ENCODE measurements around the gene NLRC3.

The NLRC3 gene

GRCh38 chr16:3598236-3598635, 21.0 kb upstream of the NLRC3 start:
- Histone ChIP-seq H3K36me3 (ENCODE audit: control insufficient read depth, insufficient read depth, low read length) (peaks cover 38% of the 10 kb centered on the region), H3K4me1 (ENCODE audit: control insufficient read depth, insufficient read depth, low read length) (no peaks in the 10 kb centered on the region), H3K9me3 (ENCODE audit: control insufficient read depth, low read length) (no peaks in the 10 kb centered on the region), H3K4me3 (ENCODE audit: insufficient read depth, low read depth, low read length) (no peak overlapping the region), H3K27ac (ENCODE audit: insufficient read depth, low read depth, low read length, poor library complexity, severe bottlenecking) (no peak overlapping the region), H3K27me3 (ENCODE audit: control insufficient read depth, insufficient read depth, low read length, poor library complexity, severe bottlenecking) (no peaks in the 10 kb centered on the region)
- 94 to 96% methylated on average over 12 of the region's 12 CpGs for WGBS, 2 experiments

- peaks cover 35% of the 10 kb centered on the region for H3K36me3 ChIP-seq (ENCODE audit: control insufficient read depth, insufficient read depth, low read length)
- WGBS, 2 experiments, result 94 to 98% methylated on average over 17 of the region's 17 CpGs
- H3K4me3 ChIP-seq (ENCODE audit: insufficient read depth, low read depth, low read length), result no peak overlapping the region
- no peak overlapping the region for H3K27ac ChIP-seq (ENCODE audit: insufficient read depth, low read depth, low read length, poor library complexity, severe bottlenecking)
- no peaks in the 10 kb centered on the region for H3K4me1 ChIP-seq (ENCODE audit: control insufficient read depth, insufficient read depth, low read length)
- H3K27me3 ChIP-seq (ENCODE audit: control insufficient read depth, insufficient read depth, low read length, poor library complexity, severe bottlenecking), result no peaks in the 10 kb centered on the region
- no peaks in the 10 kb centered on the region for H3K9me3 ChIP-seq (ENCODE audit: control insufficient read depth, low read length)
Observed at GRCh38 chr16:3597676-3598075, 20.5 kb upstream of the NLRC3 start.

GRCh38 chr16:3597226-3597625, 20.0 kb upstream of the NLRC3 start:
- no peaks in the 10 kb centered on the region for H3K9me3 ChIP-seq (ENCODE audit: control insufficient read depth, low read length)
- H3K27ac ChIP-seq (ENCODE audit: insufficient read depth, low read depth, low read length, poor library complexity, severe bottlenecking), result no peak overlapping the region
- no peaks in the 10 kb centered on the region for H3K4me1 ChIP-seq (ENCODE audit: control insufficient read depth, insufficient read depth, low read length)
- WGBS, 2 experiments, result 95 to 96% methylated on average over 10 of the region's 10 CpGs
- H3K4me3 ChIP-seq (ENCODE audit: insufficient read depth, low read depth, low read length), result no peak overlapping the region
- peaks cover 32% of the 10 kb centered on the region for H3K36me3 ChIP-seq (ENCODE audit: control insufficient read depth, insufficient read depth, low read length)
- H3K27me3 ChIP-seq (ENCODE audit: control insufficient read depth, insufficient read depth, low read length, poor library complexity, severe bottlenecking), result no peaks in the 10 kb centered on the region

- Histone ChIP-seq H3K4me1 (ENCODE audit: control insufficient read depth, insufficient read depth, low read length) (no peaks in the 10 kb centered on the region), H3K4me3 (ENCODE audit: insufficient read depth, low read depth, low read length) (no peak overlapping the region), H3K27me3 (ENCODE audit: control insufficient read depth, insufficient read depth, low read length, poor library complexity, severe bottlenecking) (no peaks in the 10 kb centered on the region), H3K36me3 (ENCODE audit: control insufficient read depth, insufficient read depth, low read length) (peaks cover 27% of the 10 kb centered on the region), H3K27ac (ENCODE audit: insufficient read depth, low read depth, low read length, poor library complexity, severe bottlenecking) (no peak overlapping the region), H3K9me3 (ENCODE audit: control insufficient read depth, low read length) (no peaks in the 10 kb centered on the region)
- 95 to 96% methylated on average over 27 of the region's 27 CpGs for WGBS, 2 experiments
Observed at GRCh38 chr16:3596101-3596861, 19.1 kb upstream of the NLRC3 start.

- Histone ChIP-seq H3K9me3 (ENCODE audit: control insufficient read depth, low read length) (no peaks in the 10 kb centered on the region), H3K4me1 (ENCODE audit: control insufficient read depth, insufficient read depth, low read length) (no peaks in the 10 kb centered on the region), H3K27ac (ENCODE audit: insufficient read depth, low read depth, low read length, poor library complexity, severe bottlenecking) (no peak overlapping the region), H3K4me3 (ENCODE audit: insufficient read depth, low read depth, low read length) (no peak overlapping the region), H3K36me3 (ENCODE audit: control insufficient read depth, insufficient read depth, low read length) (peaks cover 20% of the 10 kb centered on the region), H3K27me3 (ENCODE audit: control insufficient read depth, insufficient read depth, low read length, poor library complexity, severe bottlenecking) (no peaks in the 10 kb centered on the region)
- 92 to 95% methylated on average over 19 of the region's 19 CpGs for WGBS, 2 experiments
Observed at GRCh38 chr16:3595521-3596021, 18.4 kb upstream of the NLRC3 start.

DNA sequence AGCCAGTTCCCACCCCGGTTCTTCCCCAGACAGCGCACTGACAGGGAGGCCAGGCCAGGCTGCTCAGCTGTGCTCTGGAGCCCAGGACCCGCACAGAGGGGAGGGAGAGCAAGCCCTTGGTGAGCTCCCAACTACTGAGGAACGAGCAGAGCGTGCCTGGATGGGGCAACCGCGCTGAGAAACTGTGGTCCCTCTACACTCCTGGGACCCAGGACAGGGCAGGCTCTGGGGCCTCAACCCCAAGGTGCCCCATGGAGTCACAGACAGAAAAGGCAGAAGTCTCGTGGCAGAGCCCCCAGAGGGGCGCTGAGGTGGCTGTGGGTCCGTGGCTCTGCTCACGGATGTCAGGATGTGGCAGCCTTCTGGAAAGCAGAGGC, 17.9 kb upstream of the NLRC3 start:
- Histone ChIP-seq H3K4me1 (ENCODE audit: control insufficient read depth, insufficient read depth, low read length) (no peaks in the 10 kb centered on the region), H3K4me3 (ENCODE audit: insufficient read depth, low read depth, low read length) (no peak overlapping the region), H3K9me3 (ENCODE audit: control insufficient read depth, low read length) (no peaks in the 10 kb centered on the region), H3K27me3 (ENCODE audit: control insufficient read depth, insufficient read depth, low read length, poor library complexity, severe bottlenecking) (no peaks in the 10 kb centered on the region), H3K27ac (ENCODE audit: insufficient read depth, low read depth, low read length, poor library complexity, severe bottlenecking) (no peak overlapping the region), H3K36me3 (ENCODE audit: control insufficient read depth, insufficient read depth, low read length) (peaks cover 15% of the 10 kb centered on the region)
- 90 to 94% methylated on average over 11 of the region's 11 CpGs for WGBS, 2 experiments

DNA sequence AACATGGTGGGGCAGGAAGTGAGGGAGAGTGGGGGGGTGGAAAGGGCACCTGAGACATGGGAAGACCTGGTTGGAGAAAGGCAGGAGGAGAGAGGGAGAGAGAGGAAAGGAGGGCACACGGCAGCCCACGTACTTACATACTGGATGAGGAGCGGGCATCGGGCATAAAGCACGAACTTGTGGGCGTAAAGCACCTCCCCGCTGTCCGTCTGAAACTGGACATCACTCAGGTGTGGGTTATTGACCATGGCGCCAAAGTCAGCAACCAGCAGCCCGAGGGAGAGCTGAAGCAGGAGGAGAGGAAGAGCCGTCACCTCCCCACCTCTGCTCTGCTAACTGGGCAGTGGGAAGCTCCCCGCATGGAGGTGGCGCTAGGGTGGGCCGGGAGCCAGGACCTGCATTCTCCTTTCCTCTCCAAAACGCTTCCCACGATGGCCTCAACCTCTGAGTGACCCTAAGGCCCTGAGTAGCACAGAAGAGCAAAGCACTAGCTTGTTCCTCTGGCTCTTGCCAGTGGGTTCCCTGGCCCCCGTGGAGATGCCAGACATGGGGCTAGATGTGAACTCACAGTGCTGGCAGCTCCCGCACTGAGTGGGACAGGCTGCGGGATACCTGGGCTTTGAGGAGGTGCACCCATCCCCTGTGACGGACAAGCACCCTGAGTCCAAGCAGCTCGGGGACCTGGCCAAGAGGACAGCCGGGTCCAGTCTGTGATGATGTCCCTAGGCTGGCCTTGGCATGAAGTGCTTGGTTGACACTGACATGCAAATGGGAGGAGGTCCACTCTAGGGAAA, 17.3 kb upstream of the NLRC3 start:
- H3K9me3 ChIP-seq (ENCODE audit: control insufficient read depth, low read length), result no peaks in the 10 kb centered on the region
- no peak overlapping the region for H3K27ac ChIP-seq (ENCODE audit: insufficient read depth, low read depth, low read length, poor library complexity, severe bottlenecking)
- H3K27me3 ChIP-seq (ENCODE audit: control insufficient read depth, insufficient read depth, low read length, poor library complexity, severe bottlenecking), result no peaks in the 10 kb centered on the region
- 95 to 96% methylated on average over 22 of the region's 22 CpGs for WGBS, 2 experiments
- no peak overlapping the region for H3K4me3 ChIP-seq (ENCODE audit: insufficient read depth, low read depth, low read length)
- peaks cover 9% of the 10 kb centered on the region for H3K36me3 ChIP-seq (ENCODE audit: control insufficient read depth, insufficient read depth, low read length)
- no peaks in the 10 kb centered on the region for H3K4me1 ChIP-seq (ENCODE audit: control insufficient read depth, insufficient read depth, low read length)

DNA sequence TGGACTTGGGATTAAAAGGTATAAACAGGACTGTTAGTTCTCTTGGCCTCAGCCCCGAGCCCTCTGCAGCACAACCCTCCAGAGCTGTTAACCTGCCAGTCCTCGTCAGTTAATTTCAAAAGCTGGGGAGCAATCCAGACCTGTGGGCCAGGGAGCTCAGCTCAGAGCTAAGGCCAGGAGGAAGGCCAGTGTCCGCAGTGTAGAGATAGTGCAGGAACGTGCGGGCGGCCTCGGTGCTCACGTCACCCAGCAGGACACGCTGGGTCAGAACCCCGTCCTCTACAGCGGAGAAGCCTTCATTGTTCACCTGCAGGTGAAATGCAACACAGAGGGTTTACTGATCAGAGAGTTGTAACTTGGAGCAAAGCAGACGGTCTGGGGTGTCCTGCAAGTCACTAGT, 15.4 kb upstream of the NLRC3 start:
- Histone ChIP-seq H3K27ac (ENCODE audit: insufficient read depth, low read depth, low read length, poor library complexity, severe bottlenecking) (no peak overlapping the region), H3K36me3 (ENCODE audit: control insufficient read depth, insufficient read depth, low read length) (peaks cover 10% of the 10 kb centered on the region), H3K9me3 (ENCODE audit: control insufficient read depth, low read length) (no peaks in the 10 kb centered on the region), H3K4me3 (ENCODE audit: insufficient read depth, low read depth, low read length) (no peak overlapping the region), H3K27me3 (ENCODE audit: control insufficient read depth, insufficient read depth, low read length, poor library complexity, severe bottlenecking) (no peaks in the 10 kb centered on the region), H3K4me1 (ENCODE audit: control insufficient read depth, insufficient read depth, low read length) (no peaks in the 10 kb centered on the region)
- 95 to 96% methylated on average over 12 of the region's 12 CpGs for WGBS, 2 experiments

GRCh38 chr16:3591991-3592390, 14.8 kb upstream of the NLRC3 start:
- no peaks in the 10 kb centered on the region for H3K4me1 ChIP-seq (ENCODE audit: control insufficient read depth, insufficient read depth, low read length)
- no peak overlapping the region for H3K27ac ChIP-seq (ENCODE audit: insufficient read depth, low read depth, low read length, poor library complexity, severe bottlenecking)
- H3K36me3 ChIP-seq (ENCODE audit: control insufficient read depth, insufficient read depth, low read length), result peaks cover 10% of the 10 kb centered on the region
- no peak overlapping the region for H3K4me3 ChIP-seq (ENCODE audit: insufficient read depth, low read depth, low read length)
- WGBS, 2 experiments, result 95 to 96% methylated on average over 6 of the region's 6 CpGs
- H3K27me3 ChIP-seq (ENCODE audit: control insufficient read depth, insufficient read depth, low read length, poor library complexity, severe bottlenecking), result no peaks in the 10 kb centered on the region
- no peaks in the 10 kb centered on the region for H3K9me3 ChIP-seq (ENCODE audit: control insufficient read depth, low read length)

DNA sequence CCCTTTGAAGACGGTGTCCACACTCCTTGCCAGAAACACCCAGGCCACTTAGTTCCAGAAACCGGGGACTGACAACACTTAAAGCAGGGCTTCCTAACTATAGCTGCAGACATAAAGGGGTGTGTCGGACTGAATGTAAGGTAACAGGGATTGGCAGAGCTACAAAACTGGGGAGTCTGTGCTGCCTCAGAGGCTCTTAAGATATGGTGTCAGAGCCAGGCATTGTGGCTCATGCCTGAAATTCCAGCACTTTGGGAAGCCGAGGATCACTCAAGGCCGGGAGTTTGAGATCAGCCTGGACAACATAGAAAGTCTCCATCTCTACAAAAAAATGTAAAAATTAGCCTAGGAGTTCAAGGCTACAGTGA, 14.2 kb upstream of the NLRC3 start:
- H3K4me3 ChIP-seq (ENCODE audit: insufficient read depth, low read depth, low read length), result no peak overlapping the region
- WGBS, 2 experiments, result 95% methylated on average over 5 of the region's 5 CpGs
- no peak overlapping the region for H3K27ac ChIP-seq (ENCODE audit: insufficient read depth, low read depth, low read length, poor library complexity, severe bottlenecking)
- H3K27me3 ChIP-seq (ENCODE audit: control insufficient read depth, insufficient read depth, low read length, poor library complexity, severe bottlenecking), result no peaks in the 10 kb centered on the region
- peaks cover 10% of the 10 kb centered on the region for H3K36me3 ChIP-seq (ENCODE audit: control insufficient read depth, insufficient read depth, low read length)
- H3K9me3 ChIP-seq (ENCODE audit: control insufficient read depth, low read length), result no peaks in the 10 kb centered on the region
- no peaks in the 10 kb centered on the region for H3K4me1 ChIP-seq (ENCODE audit: control insufficient read depth, insufficient read depth, low read length)
